Right lobe of liver (tissue), 6 donors: ENCODE measurements around the gene PCK2. TPM values are rescaled to one million over a fixed set of nuclear protein-coding genes. Genes with fewer than 3 reads are reported as not detected.

Experiments used
- ATAC-seq, 4 donors: fragments of 200-7000 bp; cut with Tn5 transposase; one replicate each; pipeline ENCODE4 v1.9.1; 2020; ENCODE audit warnings: mild to moderate bottlenecking in 4 of 4, moderate library complexity in 4 of 4
- DNase-seq, 3 donors: peaks; one replicate each; pipeline ENCODE4 v3.0.0-alpha.2; 2020
- H3K27ac ChIP-seq, 3 donors: fragments of 200-600 bp; one replicate each; pipeline ENCODE4 v1.8.0; 2022
- H3K27me3 ChIP-seq, 2 donors: fragments of 200-600 bp; one replicate each; pipeline ENCODE4 v1.8.0; 2022
- H3K36me3 ChIP-seq, 4 donors: fragments of 200-600 bp; sonication (generic) in 1 of 4; one replicate each; pipeline versions ENCODE4 v1.5.1 to v1.8.0; 2017 to 2022; ENCODE audit warnings: control low read depth in 1 of 4
- H3K4me1 ChIP-seq, 4 donors: fragments of 200-600 bp; sonication (generic) in 1 of 4; one replicate each; pipeline versions ENCODE4 v1.5.1 to v1.8.0; 2017 to 2022; ENCODE audit warnings: control low read depth in 1 of 4
- H3K4me3 ChIP-seq, 3 donors: fragments of 200-600 bp; one replicate each; pipeline ENCODE4 v1.8.0; 2022
- H3K9me3 ChIP-seq, 4 donors: fragments of 200-600 bp; sonication (generic) in 1 of 4; one replicate each; pipeline versions ENCODE4 v1.5.1 to v1.8.0; 2017 to 2022; ENCODE audit warnings: control low read depth in 1 of 4
- POLR2A ChIP-seq: fragments of 450-650 bp; IDR thresholded peaks from one replicate; pipeline ENCODE4 v1.6.1; 2017; ENCODE audit warnings: antibody characterized with exemption, mild to moderate bottlenecking
- WGBS: methylation state at CpG from one replicate; pipeline ENCODE4 v1.1.6; 2018; ENCODE audit warnings: low coverage, low lambda C conversion rate; ENCODE audit not compliant: insufficient coverage; ENCODE audit errors: missing lambda C conversion rate; 5-methylcytosine and 5-hydroxymethylcytosine counted together
- intact Hi-C, 2 donors: fragments of 100-400 bp; cut with DNase I; formaldehyde crosslinking; loops; one replicate each; pipeline versions ENCODE4 v1.11.2 to v1.14.1; 2022
- total RNA-seq, 6 experiments: library from RNA; depleted of rRNA in 2 of 6; stranded (reverse); fragments of >200 nt in 2 of 6; fragmentation: NEBNext Ultra II Directional in 3 of 6; extraction: Animal tissue kit (Norgen Biotek cat#: 25700) in 3 of 6; gene quantifications; one replicate each; pipeline versions ENCODE4 v1.1.0 to v1.2.4, GENCODE V29; 2016 to 2023
- TF ChIP-seq, protein P1 (sequence below), 4 donors: fragments of 200-600 bp in 3 of 4; fragments of 450-650 bp in 1 of 4; IDR thresholded peaks; one replicate each; pipeline versions ENCODE4 v1.5.1 to v1.8.0; 2016 to 2022; ENCODE audit warnings: antibody characterized with exemption in 4 of 4, mild to moderate bottlenecking in 2 of 4
- donor health status: DM: no; HTN: yes; CAD: no.
- donor health status: DM: no; HTN: no; CAD: no.
- donor health status: DM: no; HTN: no; CAD: no.
- donor health status: DM: no; HTN: yes; CAD: no.
- donor health status: DM: no; HTN: yes; CAD: no.

PCK2 gene
- total RNA-seq, 6 experiments from 2014 or later, result 124 to 615 (median 240) TPM

DNA sequence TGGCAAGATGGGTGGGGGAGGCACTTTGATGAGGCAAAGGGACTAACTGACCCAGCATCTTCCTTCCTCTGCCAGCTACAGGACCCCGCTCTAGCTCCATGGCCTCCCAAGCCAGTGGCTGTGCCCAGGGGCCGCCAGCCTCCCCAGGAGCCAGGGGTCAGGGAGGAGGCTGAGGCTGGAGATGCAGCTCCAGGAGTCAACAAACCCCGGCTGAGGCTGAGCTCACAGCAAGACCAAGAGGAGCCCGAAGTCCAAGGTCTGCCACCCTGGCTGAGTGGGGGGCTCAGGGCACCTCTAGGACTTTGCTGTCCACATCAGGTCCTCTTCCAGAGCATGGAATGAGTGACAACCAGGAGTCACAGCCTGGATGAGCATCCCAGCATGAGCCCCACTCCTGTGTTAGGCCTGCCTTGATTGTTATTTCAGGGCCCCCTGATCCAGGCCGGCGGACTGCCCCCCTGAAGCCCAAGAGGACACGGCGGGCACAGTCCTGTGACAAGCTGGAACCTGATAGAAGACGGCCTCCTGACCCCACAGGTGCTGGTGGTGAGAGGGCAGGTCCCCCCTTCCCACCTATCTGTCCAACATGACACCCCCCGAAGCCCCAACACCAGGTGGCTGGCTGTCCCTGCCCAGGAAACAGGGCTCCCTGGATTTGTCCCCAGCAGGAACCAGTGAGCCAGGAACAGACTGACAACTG lies 25.2 kb upstream of the PCK2 start:
- peaks cover 0 to 54% (median 17%) of the 10 kb centered on the region in 4 donors for H3K4me1 ChIP-seq
- intact Hi-C loops, result loop anchor here in 1 of 2 donors (10.0 kb wide), 1 partner anchor 96 kb away; the partner anchor contains the start of gene IRF9
- DNase-seq (no peak), ATAC-seq (no peak)
- no peak overlapping the region for H3K4me3 ChIP-seq
- H3K36me3 ChIP-seq, result no peaks in the 10 kb centered on the region
- H3K27ac ChIP-seq, result peak overlapping the region in 1 of 3 donors; percentile 85
- no peaks in the 10 kb centered on the region for H3K27me3 ChIP-seq
- TF ChIP-seq, protein P1, sequence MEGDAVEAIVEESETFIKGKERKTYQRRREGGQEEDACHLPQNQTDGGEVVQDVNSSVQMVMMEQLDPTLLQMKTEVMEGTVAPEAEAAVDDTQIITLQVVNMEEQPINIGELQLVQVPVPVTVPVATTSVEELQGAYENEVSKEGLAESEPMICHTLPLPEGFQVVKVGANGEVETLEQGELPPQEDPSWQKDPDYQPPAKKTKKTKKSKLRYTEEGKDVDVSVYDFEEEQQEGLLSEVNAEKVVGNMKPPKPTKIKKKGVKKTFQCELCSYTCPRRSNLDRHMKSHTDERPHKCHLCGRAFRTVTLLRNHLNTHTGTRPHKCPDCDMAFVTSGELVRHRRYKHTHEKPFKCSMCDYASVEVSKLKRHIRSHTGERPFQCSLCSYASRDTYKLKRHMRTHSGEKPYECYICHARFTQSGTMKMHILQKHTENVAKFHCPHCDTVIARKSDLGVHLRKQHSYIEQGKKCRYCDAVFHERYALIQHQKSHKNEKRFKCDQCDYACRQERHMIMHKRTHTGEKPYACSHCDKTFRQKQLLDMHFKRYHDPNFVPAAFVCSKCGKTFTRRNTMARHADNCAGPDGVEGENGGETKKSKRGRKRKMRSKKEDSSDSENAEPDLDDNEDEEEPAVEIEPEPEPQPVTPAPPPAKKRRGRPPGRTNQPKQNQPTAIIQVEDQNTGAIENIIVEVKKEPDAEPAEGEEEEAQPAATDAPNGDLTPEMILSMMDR (IDR thresholded peaks at IDR 0.05), result no peak
- no peak for TF ChIP-seq POLR2A
- WGBS, result no CpG with 5 or more reads among the region's 10 CpGs
- H3K9me3 ChIP-seq, result no peaks in the 10 kb centered on the region

DNA sequence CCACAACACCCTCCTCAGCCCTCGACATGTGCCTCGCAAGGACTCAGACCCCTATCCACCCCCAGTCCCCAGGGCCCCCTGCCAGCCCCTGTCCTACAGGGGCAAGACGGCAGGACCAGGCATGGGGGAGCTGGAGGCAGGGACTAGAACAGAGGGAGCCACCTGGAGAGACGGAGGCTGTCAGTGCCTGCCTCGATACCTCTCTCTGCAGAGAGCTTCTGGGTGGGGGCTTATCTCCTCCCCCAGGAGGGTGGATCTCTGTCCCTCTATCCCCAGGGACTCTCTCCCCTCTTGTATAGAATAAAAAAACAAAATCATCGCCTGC lies 24.7 kb upstream of the PCK2 start:
- H3K27me3 ChIP-seq, result no peaks in the 10 kb centered on the region
- no peak overlapping the region for H3K27ac ChIP-seq
- H3K4me3 ChIP-seq, result no peak overlapping the region
- no peak for TF ChIP-seq POLR2A
- TF ChIP-seq, protein P1 (IDR thresholded peaks at IDR 0.05), result no peak
- peaks cover 0 to 54% (median 17%) of the 10 kb centered on the region in 4 donors for H3K4me1 ChIP-seq
- intact Hi-C loops, result loop anchor here in 1 of 2 donors (10.0 kb wide), 1 partner anchor 95 kb away; the partner anchor contains the start of gene IRF9
- 100% methylated on average over 2 of the region's 6 CpGs for whole genome bisulfite sequencing
- H3K9me3 ChIP-seq, result no peaks in the 10 kb centered on the region
- DNase-seq (no peak), ATAC-seq (no peak)
- no peaks in the 10 kb centered on the region for H3K36me3 ChIP-seq

DNA sequence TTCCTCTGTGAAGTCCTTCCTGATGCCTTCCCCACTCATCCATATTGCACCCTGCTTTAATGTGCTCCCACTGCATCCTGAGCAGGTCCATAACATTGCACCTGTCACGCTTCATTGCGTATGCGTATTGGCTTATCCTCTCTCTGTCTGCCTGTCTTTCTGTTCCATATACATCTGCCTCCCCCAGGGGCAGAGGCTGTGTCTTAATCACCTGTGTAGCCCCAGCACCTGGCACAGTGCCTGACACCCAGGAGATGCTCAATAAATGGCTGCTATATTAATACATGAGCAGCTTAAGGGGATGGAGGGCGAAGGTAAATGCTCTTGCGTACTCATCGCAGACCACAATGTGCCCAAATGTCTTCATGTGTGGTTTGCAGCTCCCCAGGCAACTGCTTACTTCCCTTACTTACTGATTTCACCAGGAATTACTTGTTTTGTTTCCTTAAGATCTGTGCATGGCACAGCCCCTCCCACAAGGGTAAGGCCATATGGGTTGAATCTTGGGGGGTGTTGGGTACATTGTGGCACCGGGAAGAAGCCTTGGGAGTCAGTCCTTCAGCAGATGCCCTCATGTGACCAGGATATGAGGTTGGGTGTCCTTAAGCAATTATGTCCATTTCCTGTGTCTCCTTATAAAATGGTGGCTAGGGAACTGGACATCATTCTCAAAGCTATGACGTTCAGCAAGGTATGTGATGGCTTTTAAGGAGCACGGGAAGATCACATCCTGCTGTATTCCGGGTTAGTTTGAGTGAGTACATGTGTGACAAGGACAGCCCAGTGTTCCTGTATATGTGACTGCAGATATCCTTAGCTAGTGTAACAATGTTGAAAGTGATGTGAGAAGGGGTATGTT lies 23.6 kb upstream of the PCK2 start:
- Histone ChIP-seq H3K27ac (no peak overlapping the region), H3K27me3 (no peaks in the 10 kb centered on the region), H3K4me1 (peaks cover 0 to 62% (median 21%) of the 10 kb centered on the region in 4 donors), H3K36me3 (no peaks in the 10 kb centered on the region), H3K4me3 (no peak overlapping the region), H3K9me3 (no peaks in the 10 kb centered on the region)
- TF ChIP-seq, protein P1 (IDR thresholded peaks at IDR 0.05), result no peak
- no peak for TF ChIP-seq POLR2A
- intact Hi-C loops, result no loop called here
- 81% methylated on average over 7 of the region's 10 CpGs for whole genome bisulfite sequencing
- DNase-seq (no peak), ATAC-seq (no peak)

DNA sequence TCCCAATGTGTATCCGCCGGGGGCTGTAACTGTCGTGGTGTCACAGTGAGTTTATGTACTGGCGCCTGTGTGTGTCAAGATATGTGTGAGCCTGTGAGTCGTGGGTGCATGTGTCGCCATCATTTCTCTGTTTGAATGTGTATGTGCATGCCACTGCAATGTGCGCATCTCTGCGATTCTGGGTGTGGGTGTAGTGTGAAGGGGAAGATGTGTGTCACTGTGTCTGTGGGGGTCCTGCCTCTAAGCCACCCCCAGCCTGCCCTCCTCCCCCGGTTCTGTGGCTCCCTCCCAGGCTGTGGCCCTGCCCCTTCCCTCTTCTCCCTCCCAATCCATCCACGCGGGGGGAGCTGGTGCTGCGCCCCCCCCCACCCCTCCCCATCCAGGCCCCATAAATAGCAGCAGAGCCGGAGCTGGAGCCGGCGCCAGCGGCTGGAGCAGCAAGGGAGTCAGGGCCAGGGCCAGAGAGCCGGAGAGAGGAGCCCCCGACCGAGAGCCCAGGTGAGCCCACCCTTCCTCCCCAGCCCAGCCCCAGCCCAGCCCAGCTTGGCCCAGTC lies 22.9 kb upstream of the PCK2 start, which contains the start of gene CPNE6:
TSS of gene CPNE6 (plus strand) at position 419 of the 554 bp plus-strand sequence. CDS start 1,375 bp downstream, outside the sequence.
- intact Hi-C loops, result no loop called here
- H3K9me3 ChIP-seq, result no peaks in the 10 kb centered on the region
- no peaks in the 10 kb centered on the region for H3K27me3 ChIP-seq
- H3K27ac ChIP-seq, result no peak within 1 kb of the TSS
- DNase-seq (no peak), ATAC-seq (no peak)
- WGBS, result 60% methylated on average over 2 of the region's 19 CpGs
- no peak within 1 kb of the TSS for H3K4me3 ChIP-seq
- H3K36me3 ChIP-seq, result no peaks in the 10 kb centered on the region
- H3K4me1 ChIP-seq, result peaks cover 0 to 56% (median 22%) of the 10 kb centered on the region in 4 donors
- TF ChIP-seq, protein P1 (IDR thresholded peaks at IDR 0.05), result no peak
- no peak for TF ChIP-seq POLR2A
